Karpas-422 (cell line): ENCODE measurements around the gene RTN4RL2. TPM values are rescaled to one million over a fixed set of nuclear protein-coding genes. Genes with fewer than 3 reads are reported as not detected.

ENCODE experiments used
- DNase-seq: peaks from one replicate; pipeline ENCODE4 v3.0.0-alpha.2; 2015
- H2AFZ ChIP-seq: fragments of 200-600 bp; sonication (generic); 2 replicates; pipeline ENCODE4 v1.6.1; 2014; ENCODE audit warnings: antibody characterized with exemption, low read length, mixed read lengths
- H3K27ac ChIP-seq: fragments of 200-600 bp; sonication (generic); 2 replicates; pipeline ENCODE4 v1.5.1; 2014; ENCODE audit warnings: mild to moderate bottlenecking, low read length, moderate library complexity
- H3K27me3 ChIP-seq: fragments of 200-600 bp; sonication (generic); 2 replicates; pipeline ENCODE4 v1.6.1; 2014; ENCODE audit warnings: low read length, mixed read lengths
- H3K36me3 ChIP-seq: fragments of 200-600 bp; sonication (generic); 2 replicates; pipeline ENCODE4 v1.6.1; 2014; ENCODE audit warnings: low read length, mixed read lengths; ENCODE audit not compliant: insufficient read depth
- H3K4me1 ChIP-seq: fragments of 200-600 bp; sonication (generic); 2 replicates; pipeline ENCODE4 v1.6.1; 2014; ENCODE audit warnings: mild to moderate bottlenecking, low read length, mixed read lengths
- H3K4me2 ChIP-seq: fragments of 200-600 bp; sonication (generic); 2 replicates; pipeline ENCODE4 v1.6.1; 2014; ENCODE audit warnings: low read length, low read depth, mild to moderate bottlenecking; ENCODE audit not compliant: poor library complexity, severe bottlenecking
- H3K4me3 ChIP-seq: fragments of 200-600 bp; sonication (generic); 2 replicates; pipeline ENCODE4 v1.5.1; 2014; ENCODE audit warnings: mild to moderate bottlenecking, antibody characterized with exemption, low read length, mixed read lengths
- H3K79me2 ChIP-seq: fragments of 200-600 bp; sonication (generic); 2 replicates; pipeline ENCODE4 v1.6.1; 2014; ENCODE audit warnings: mild to moderate bottlenecking, low read length, mixed read lengths
- H3K9ac ChIP-seq: fragments of 200-600 bp; sonication (generic); 2 replicates; pipeline ENCODE4 v1.6.0; 2014; ENCODE audit warnings: low read length
- H3K9me2 ChIP-seq: fragments of 200-600 bp; sonication (generic), shearing (Covaris generic); replicated peaks from 2 replicates; pipeline ENCODE4 v1.6.0; 2014; ENCODE audit warnings: mild to moderate bottlenecking, low read length, moderate library complexity; ENCODE audit not compliant: insufficient read depth
- H3K9me3 ChIP-seq: fragments of 300-700, 200-600 bp; sonication (generic); 2 replicates; pipeline ENCODE4 v1.6.1; 2014; ENCODE audit warnings: low read length, mixed read lengths
- H4K20me1 ChIP-seq: fragments of 200-600 bp; sonication (generic); 2 replicates; pipeline ENCODE4 v1.6.1; 2014; ENCODE audit warnings: mild to moderate bottlenecking, antibody characterized with exemption, low read length, low read depth; ENCODE audit not compliant: insufficient read depth
- total RNA-seq: library from RNA; depleted of rRNA; stranded (reverse); fragments of >200 nt; shearing (Covaris generic); gene quantifications from 2 replicates; pipeline ENCODE4 v1.2.3, GENCODE V29; 2014; ENCODE audit warnings: low replicate concordance

RTN4RL2 gene
- total RNA-seq, 1 experiment from 2014 or later: not detected

DNA sequence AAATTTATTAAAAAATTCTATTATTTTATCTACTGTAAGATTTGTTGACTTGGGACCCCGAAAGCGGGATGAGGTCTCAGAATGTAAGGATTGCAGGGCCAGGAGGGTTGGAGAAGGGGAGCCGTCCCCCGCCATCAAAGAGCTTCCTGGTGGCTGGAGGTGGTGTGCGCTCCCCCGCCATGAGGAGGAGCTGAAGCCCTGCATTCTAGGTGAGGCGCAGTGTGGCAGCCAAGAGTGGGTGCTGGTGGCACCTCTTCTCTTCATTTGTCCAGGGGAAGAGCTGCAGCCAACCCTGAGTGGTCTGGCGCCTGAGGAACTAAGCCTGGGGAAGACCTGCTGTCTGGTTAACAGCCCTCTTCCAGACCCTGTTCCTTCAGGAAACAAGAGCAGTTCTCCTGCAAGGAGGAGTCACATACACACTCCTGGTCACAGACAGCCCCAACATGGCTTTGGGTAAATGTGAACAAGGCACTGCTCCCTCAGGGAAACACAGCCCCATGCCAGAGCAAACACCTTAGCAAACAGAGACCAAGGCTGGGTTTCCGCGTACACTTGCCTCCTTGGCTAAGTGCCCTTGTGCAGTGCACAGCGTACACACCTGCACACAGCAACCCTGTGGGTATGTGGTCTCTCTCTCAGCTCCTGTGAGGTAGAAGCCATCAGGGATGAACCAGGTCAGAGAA is 17.3 kb downstream of the RTN4RL2 start:
- Histone ChIP-seq H3K4me2 (peak overlapping the region; percentile 68), H2AFZ (no peak overlapping the region)

GRCh38 chr11:57479021-57479663 is 18.8 kb downstream of the RTN4RL2 start:
- no peak overlapping the region for H2AFZ ChIP-seq
- no peak for DNase-seq
- H3K79me2 ChIP-seq: no peaks in the 10 kb centered on the region
- no peak overlapping the region for H3K4me3 ChIP-seq
- H3K9ac ChIP-seq: no peak overlapping the region
- peaks cover 29% of the 10 kb centered on the region for H3K4me1 ChIP-seq
- H3K9me2 ChIP-seq: no peaks in the 10 kb centered on the region
- H3K4me2 ChIP-seq: no peak overlapping the region
- H3K9me3 ChIP-seq: no peaks in the 10 kb centered on the region
- no peaks in the 10 kb centered on the region for H3K27me3 ChIP-seq
- H4K20me1 ChIP-seq: peaks cover 12% of the 10 kb centered on the region; the same call in 1 of the 2 replicates
- H3K27ac ChIP-seq: no peak overlapping the region
- peaks cover 10% of the 10 kb centered on the region for H3K36me3 ChIP-seq

More for the DNA sequence above, 17.3 kb downstream of the RTN4RL2 start:
- no peaks in the 10 kb centered on the region for H3K79me2 ChIP-seq
- H3K4me1 ChIP-seq: peaks cover 26% of the 10 kb centered on the region
- no peak overlapping the region for H3K9ac ChIP-seq
- H3K9me3 ChIP-seq: no peaks in the 10 kb centered on the region
- H4K20me1 ChIP-seq: peaks cover 12% of the 10 kb centered on the region; the same call in 1 of the 2 replicates
- DNase-seq: peak; percentile 68
- H3K27ac ChIP-seq: no peak overlapping the region
- no peak overlapping the region for H3K4me3 ChIP-seq
- no peaks in the 10 kb centered on the region for H3K27me3 ChIP-seq
- no peaks in the 10 kb centered on the region for H3K36me3 ChIP-seq
- H3K9me2 ChIP-seq: no peaks in the 10 kb centered on the region

- peaks cover 12% of the 10 kb centered on the region; the same call in 1 of the 2 replicates for H4K20me1 ChIP-seq
These were observed 19.6 kb downstream of the RTN4RL2 start for GRCh38 chr11:57479911-57480310.

DNA sequence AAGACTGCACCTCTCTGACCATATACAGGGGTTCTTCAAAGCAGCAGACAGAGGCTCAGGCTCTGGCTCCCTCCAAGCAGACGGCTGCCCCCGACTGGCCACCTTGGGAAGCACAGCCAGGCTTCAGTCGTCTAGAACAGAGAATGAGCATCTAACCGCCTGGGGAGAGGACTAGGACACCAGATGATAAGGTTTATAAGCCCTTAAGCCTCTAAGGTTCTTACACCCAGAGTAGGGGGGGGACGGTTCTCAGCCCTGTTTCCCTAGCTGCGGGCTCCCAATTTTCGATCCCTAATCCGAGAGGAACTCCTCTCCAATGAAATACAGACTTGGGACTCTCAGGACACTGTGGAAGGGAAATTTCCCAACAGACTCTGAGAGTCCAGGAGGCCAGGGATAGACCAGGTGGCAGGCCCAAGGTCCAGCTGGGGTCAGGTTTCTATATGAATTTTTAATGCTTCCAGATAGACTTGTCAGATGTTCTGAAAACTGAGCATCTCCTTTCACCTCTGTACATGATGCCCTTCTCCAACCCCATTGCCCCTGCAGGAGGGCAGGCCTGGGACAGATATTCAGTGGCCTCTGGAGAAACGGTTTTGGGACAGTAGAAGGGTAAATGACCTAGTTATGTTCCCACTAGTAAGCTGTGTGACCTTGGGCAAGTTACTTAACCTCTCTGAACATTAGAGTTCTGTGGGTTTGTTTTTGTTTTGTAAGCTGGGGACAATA is 20.2 kb downstream of the RTN4RL2 start:
- peak; percentile 90 for DNase-seq
- no peak overlapping the region for H3K4me3 ChIP-seq
- H3K4me1 ChIP-seq: peaks cover 44% of the 10 kb centered on the region
- H3K27ac ChIP-seq: no peak overlapping the region
- H3K9me2 ChIP-seq: no peaks in the 10 kb centered on the region
- H3K9ac ChIP-seq: no peak overlapping the region
- H3K9me3 ChIP-seq: no peaks in the 10 kb centered on the region
- no peak overlapping the region for H3K4me2 ChIP-seq
- H3K36me3 ChIP-seq: peaks cover 24% of the 10 kb centered on the region
- H4K20me1 ChIP-seq: peaks cover 12% of the 10 kb centered on the region; the same call in 1 of the 2 replicates
- H3K27me3 ChIP-seq: no peaks in the 10 kb centered on the region
- H2AFZ ChIP-seq: no peak overlapping the region
- H3K79me2 ChIP-seq: no peaks in the 10 kb centered on the region

More at GRCh38 chr11:57479911-57480310, 19.6 kb downstream of the RTN4RL2 start:
- no peak overlapping the region for H3K27ac ChIP-seq
- H2AFZ ChIP-seq: no peak overlapping the region
- no peak for DNase-seq
- H3K4me1 ChIP-seq: peaks cover 37% of the 10 kb centered on the region
- no peaks in the 10 kb centered on the region for H3K27me3 ChIP-seq
- H3K9me2 ChIP-seq: no peaks in the 10 kb centered on the region
- H3K79me2 ChIP-seq: no peaks in the 10 kb centered on the region
- no peak overlapping the region for H3K4me3 ChIP-seq
- H3K36me3 ChIP-seq: peaks cover 17% of the 10 kb centered on the region
- no peak overlapping the region for H3K4me2 ChIP-seq
- H3K9me3 ChIP-seq: no peaks in the 10 kb centered on the region
- H3K9ac ChIP-seq: no peak overlapping the region

- Histone ChIP-seq H3K4me2 (no peak overlapping the region), H3K9me2 (no peaks in the 10 kb centered on the region), H4K20me1 (peaks cover 12% of the 10 kb centered on the region; the same call in 1 of the 2 replicates), H3K27me3 (no peaks in the 10 kb centered on the region), H3K27ac (no peak overlapping the region), H3K4me3 (no peak overlapping the region), H2AFZ (no peak overlapping the region), H3K36me3 (peaks cover 30% of the 10 kb centered on the region), H3K9ac (no peak overlapping the region), H3K79me2 (no peaks in the 10 kb centered on the region), H3K9me3 (no peaks in the 10 kb centered on the region), H3K4me1 (peaks cover 42% of the 10 kb centered on the region)
- DNase-seq: no peak
These were observed 21.0 kb downstream of the RTN4RL2 start for GRCh38 chr11:57481315-57481714.

GRCh38 chr11:57481915-57482781 is 21.8 kb downstream of the RTN4RL2 start:
- Histone ChIP-seq H3K36me3 (peaks cover 31% of the 10 kb centered on the region), H3K27me3 (no peaks in the 10 kb centered on the region), H2AFZ (no peak overlapping the region), H3K4me3 (no peak overlapping the region), H3K9me3 (no peaks in the 10 kb centered on the region), H3K27ac (no peak overlapping the region), H3K9me2 (no peaks in the 10 kb centered on the region), H3K4me2 (no peak overlapping the region), H3K4me1 (peaks cover 34% of the 10 kb centered on the region), H4K20me1 (peaks cover 12% of the 10 kb centered on the region; the same call in 1 of the 2 replicates), H3K79me2 (no peaks in the 10 kb centered on the region), H3K9ac (no peak overlapping the region)
- no peak for DNase-seq

DNA sequence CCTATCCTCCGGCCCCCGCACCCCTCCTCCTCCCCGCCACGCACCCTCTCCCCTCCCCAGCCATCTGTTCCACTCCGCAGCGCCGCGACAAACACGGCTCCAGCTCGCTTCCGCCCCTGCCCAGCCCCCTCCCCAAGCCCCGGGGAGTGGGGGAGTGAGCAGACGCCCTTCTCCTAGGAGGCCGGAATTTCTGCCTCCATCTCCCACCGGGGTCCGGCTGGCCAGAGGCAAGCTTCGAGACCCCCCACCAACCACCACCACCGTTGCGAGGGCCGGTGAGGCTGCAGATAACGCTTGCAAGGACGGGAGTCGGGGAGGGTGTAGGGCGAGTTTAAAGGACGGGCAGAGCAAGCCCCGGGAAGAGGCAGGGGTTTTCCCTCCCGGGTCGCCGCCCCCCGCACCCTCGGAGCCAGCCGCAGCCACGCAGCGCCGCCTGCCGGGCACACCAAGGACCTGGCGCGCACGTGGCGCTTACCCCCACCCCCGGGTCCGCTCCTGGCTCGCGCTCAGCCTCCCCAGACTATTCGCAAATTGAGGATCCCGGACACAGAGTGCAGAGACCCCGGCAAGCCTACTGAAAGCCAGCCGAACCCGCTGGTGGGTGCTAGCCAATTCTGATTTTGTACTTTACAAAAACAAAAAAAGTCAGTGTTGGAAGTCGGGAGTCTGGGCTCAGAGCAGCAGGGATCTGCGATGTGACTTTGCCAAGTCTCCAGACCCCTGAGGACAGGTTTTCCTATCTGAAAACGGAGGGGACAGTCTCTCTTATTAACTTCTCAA is 22.6 kb downstream of the RTN4RL2 start:
- H3K27me3 ChIP-seq: no peaks in the 10 kb centered on the region
- no peak overlapping the region for H2AFZ ChIP-seq
- no peak overlapping the region for H3K27ac ChIP-seq
- H3K36me3 ChIP-seq: peaks cover 37% of the 10 kb centered on the region
- no peaks in the 10 kb centered on the region for H3K79me2 ChIP-seq
- H3K4me2 ChIP-seq: no peak overlapping the region
- H3K4me1 ChIP-seq: peaks cover 32% of the 10 kb centered on the region
- no peaks in the 10 kb centered on the region for H3K9me2 ChIP-seq
- H3K9ac ChIP-seq: no peak overlapping the region
- peaks cover 12% of the 10 kb centered on the region; the same call in 1 of the 2 replicates for H4K20me1 ChIP-seq
- H3K9me3 ChIP-seq: no peaks in the 10 kb centered on the region
- DNase-seq: no peak
- H3K4me3 ChIP-seq: no peak overlapping the region
